Cardiac fibroblast (primary cell): ENCODE results near the gene NSFL1C.
"Not testable (repeated sequence)": the region's sequence is repeated elsewhere in the genome, so short reads cannot be mapped to it uniquely, and the experiment has no call there.

Experiments used
- DNase-seq, 2 donors: peaks; one replicate each; pipeline versions ENCODE4 v3.0.0 to v3.0.0-alpha.2; 2010; ENCODE audit warnings: low read depth in 2 of 2
- H3K4me3 ChIP-seq, 2 donors: replicated peaks in 1 of 2; 1 replicate in 1 of 2; 2 replicates in 1 of 2; pipeline ENCODE4 v1.5.1; 2011; ENCODE audit warnings: low read depth in 2 of 2, low read length in 2 of 2, mild to moderate bottlenecking in 2 of 2, moderate library complexity in 1 of 2
- CTCF ChIP-seq: IDR thresholded peaks from one replicate; pipeline ENCODE4 v1.5.1; 2011; ENCODE audit warnings: low read depth, mild to moderate bottlenecking, low read length, inconsistent platforms

The NSFL1C gene

GRCh38 chr20:1503564-1504227 is 37.0 kb upstream of the NSFL1C start:
- TF ChIP-seq CTCF, result peak; percentile 100
- DNase-seq, result peak; percentile 91 to 96
- no peak overlapping the region for H3K4me3 ChIP-seq

GRCh38 chr20:1500496-1500895 is 33.8 kb upstream of the NSFL1C start:
- no peak for TF ChIP-seq CTCF

DNA sequence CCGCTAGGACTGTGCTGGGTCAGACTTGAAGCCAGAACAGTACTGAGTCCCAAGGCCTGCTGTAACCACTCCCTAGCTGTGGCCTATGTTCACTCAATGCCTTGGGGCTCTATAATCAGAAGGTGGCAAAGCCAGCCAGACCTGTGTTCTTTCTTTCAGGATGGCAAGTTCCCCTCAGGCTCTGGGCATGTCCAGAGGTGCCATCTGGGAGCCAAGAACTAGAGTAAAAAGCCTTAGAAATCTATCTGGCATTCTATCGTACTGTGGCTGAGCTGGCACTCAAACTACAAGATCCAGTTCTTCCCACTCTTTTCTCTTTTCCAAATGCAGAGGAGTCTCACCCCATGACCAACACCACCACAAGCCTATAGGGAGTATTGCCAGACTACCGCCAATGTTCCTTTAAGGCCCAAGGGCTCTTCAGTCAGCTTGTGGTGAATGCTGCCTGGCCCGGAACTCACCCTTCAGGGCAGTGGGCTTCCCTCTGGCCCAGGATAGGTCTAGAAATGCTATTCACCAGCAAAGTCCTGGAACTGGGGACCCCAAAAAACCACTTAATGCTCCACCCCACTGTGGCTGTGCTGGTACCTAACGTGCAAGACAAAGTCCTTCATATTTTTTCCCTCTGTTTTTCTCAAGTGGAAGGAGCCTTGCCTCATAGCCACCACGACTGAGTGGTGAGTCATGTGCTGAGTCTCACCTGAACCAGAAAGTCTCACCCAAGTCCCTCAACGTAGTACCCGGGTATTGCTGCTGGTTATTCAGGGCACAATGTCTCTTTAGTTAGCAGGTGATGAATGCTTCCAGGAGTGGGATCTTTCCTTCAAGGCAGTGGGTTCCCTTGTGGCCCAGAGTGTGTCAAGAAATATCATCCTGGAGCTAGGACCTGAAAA is 33.1 kb upstream of the NSFL1C start:
- TF ChIP-seq CTCF, result no peak
- no peak for DNase-seq
- no peak overlapping the region for H3K4me3 ChIP-seq

More at GRCh38 chr20:1500496-1500895, 33.8 kb upstream of the NSFL1C start:
- peak in 1 of 2 donors; percentile 2 for DNase-seq
- H3K4me3 ChIP-seq, result no peak overlapping the region

DNA sequence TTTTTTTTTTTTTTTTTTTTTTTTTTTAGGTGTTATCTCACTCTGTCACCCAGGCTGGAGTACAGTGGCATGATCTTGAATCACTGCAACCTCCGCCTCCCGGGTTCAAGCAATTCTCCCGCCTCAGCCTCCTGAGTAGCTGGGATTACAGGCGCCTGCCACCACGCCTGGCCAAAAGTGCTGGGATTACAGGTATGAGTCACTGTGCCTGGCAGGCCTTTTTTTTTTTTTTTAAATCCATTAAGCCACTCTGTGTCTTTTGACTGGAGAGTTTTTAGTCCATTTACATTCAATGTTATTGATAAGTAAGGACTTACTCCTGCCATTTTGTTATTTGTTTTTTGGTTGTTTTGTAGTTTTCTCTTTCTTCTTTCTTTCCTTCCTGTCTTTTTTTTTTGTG is 30.7 kb upstream of the NSFL1C start:
- not testable (repeated sequence) for H3K4me3 ChIP-seq
- peak in 1 of 2 donors; percentile 8 for DNase-seq

DNA sequence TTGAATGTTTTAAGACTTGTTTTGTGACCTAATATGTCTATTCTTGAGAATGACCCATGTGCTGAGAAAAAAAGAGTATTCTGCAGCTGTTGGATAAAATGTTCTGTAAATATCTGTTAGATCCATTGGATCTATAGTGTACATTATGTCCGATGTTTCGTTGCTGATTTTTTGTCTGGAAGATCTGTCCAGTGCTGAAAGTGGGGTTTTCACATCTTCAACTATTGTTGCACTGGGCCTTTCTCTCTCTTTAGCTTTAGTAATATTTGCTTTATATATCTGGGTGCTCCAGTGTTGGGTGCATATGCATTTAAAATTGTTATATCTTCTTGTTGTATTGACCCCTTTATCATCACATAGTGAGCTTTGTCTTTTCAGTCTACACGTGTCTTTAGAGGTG is 30.3 kb upstream of the NSFL1C start:
- DNase-seq, result no peak
- no peak overlapping the region for H3K4me3 ChIP-seq
- no peak for TF ChIP-seq CTCF

GRCh38 chr20:1494436-1494835 is 27.8 kb upstream of the NSFL1C start:
- DNase-seq, result no peak
- H3K4me3 ChIP-seq, result no peak overlapping the region
- TF ChIP-seq CTCF, result no peak

GRCh38 chr20:1493536-1493935 is 26.9 kb upstream of the NSFL1C start:
- DNase-seq, result no peak
- no peak overlapping the region for H3K4me3 ChIP-seq
- TF ChIP-seq CTCF, result no peak
